Measurements from ENCODE around the gene DMD. TPM values are rescaled to one million over a fixed set of nuclear protein-coding genes. Genes with fewer than 3 reads are reported as not detected.
"Not testable (repeated sequence)": the region's sequence is repeated elsewhere in the genome, so short reads cannot be mapped to it uniquely, and the experiment has no call there.

Gene DMD
- polyA plus RNA-seq, 3 donors, result 8.0 to 13.2 (median 11.5) TPM

- WGBS, 3 donors, result 76 to 90% (median 78%) methylated on average over 3 of the region's 3 CpGs
- no peak overlapping the region for H3K27ac ChIP-seq (ENCODE audit: low read depth, low read length)
Observed at GRCh38 chrX:32048285-32048684, 1163.1 kb downstream of the DMD start.

- no peak overlapping the region for H3K27ac ChIP-seq (ENCODE audit: low read depth, low read length)
- WGBS, 3 donors, result 76 to 95% (median 91%) methylated on average over 4 of the region's 4 CpGs
Observed at GRCh38 chrX:32045149-32045548, 1166.2 kb downstream of the DMD start.

DNA sequence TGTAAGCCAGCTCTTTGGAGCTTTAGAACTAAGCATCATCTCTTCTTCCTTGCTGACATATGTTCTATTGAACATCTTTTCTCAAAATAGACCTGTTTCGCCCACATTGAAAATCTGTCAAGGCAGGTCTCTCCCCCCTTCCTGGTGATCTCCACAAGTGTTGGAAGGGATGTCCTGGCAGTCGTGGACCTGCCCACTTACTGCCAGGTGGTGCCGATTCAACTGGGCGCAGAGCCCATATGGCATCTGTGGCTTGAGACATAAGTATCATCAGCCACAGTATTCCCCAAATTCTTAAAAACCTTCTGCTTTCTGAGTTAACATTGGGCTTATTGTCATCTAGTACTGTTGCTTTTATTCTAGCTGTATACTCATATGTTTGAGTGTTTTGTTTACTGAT is 1170.2 kb downstream of the DMD start:
- H3K27ac ChIP-seq (ENCODE audit: low read depth, low read length), result no peak overlapping the region
- 67 to 95% (median 90%) methylated on average over 4 of the region's 4 CpGs for WGBS, 3 donors

- no peak overlapping the region for H3K27ac ChIP-seq (ENCODE audit: low read depth, low read length)
- WGBS, 3 donors, result 32 to 84% (median 82%) methylated on average over 3 of the region's 3 CpGs
Observed at GRCh38 chrX:32026772-32027171, 1184.6 kb downstream of the DMD start.

DNA sequence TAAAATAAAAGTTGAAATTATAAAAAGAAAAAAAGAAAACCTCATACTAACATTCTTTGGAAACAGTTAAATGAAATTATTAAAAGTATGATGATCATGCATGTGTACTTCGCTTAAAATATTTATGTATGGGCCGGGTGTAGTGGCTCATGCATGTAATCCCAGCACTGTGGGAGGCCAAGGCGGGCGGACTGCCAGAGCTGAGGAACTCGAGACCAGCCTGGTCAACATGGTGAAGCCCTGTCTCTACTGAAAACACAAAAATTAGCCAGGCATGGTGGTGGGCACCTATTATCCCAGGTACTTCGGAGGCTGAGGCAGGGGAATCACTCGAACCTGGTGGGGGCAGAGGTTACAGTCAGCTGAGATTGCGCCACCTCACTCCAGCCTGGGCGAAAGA is 1187.3 kb downstream of the DMD start:
- H3K27ac ChIP-seq (ENCODE audit: low read depth, low read length), result no peak overlapping the region
- 75 to 95% (median 90%) methylated on average over 7 to 9 of the region's 9 CpGs for WGBS, 3 donors

DNA sequence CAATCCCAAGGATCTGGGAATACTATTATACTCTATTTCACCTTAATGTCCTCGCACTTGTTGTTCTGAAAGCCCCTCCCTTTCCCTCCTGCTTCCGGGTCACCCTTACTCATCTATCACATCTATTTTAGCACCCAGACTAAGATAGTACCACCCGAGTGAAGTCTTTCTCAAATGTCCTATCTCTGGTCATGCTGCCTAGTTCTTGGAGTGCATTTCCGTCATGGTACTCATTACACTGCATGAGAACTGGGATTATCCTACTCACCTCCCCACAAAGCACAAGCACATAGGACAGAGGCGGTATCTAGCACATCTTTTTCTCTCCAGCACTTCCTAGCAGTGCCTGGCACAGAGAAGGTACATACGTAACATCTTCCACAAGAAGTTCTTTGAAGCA is 1195.2 kb downstream of the DMD start:
- WGBS, 3 donors, result 84 to 93% (median 91%) methylated on average over 6 of the region's 6 CpGs
- no peak overlapping the region for H3K27ac ChIP-seq (ENCODE audit: low read depth, low read length)

DNA sequence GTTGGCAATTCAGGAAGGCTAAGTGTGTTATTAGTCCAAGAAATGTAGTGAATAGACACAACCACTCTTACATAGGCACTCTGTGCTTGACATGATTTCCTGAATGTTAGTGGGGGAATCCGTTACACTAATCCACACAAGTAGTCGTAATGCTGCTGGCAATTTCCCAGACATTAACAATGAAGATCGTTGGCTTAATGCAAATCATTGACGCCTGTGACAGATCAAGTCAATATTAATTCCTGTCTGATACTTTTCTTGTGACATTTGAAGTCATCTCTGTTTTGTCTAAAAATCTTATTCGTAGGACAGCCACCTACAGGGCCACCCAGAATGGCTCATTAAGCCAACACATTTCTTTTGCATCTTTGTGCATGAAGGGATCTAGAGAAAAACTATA is 1200.4 kb downstream of the DMD start:
- WGBS, 3 donors, result 76 to 85% (median 82%) methylated on average over 5 of the region's 5 CpGs

GRCh38 chrX:32010212-32010611 is 1201.1 kb downstream of the DMD start:
- 49 to 83% (median 65%) methylated on average over 4 of the region's 4 CpGs for WGBS, 3 donors
- no peak overlapping the region for H3K27ac ChIP-seq (ENCODE audit: low read depth, low read length)

More for the DNA sequence above, 1200.4 kb downstream of the DMD start:
- no peak overlapping the region for H3K27ac ChIP-seq (ENCODE audit: low read depth, low read length)

DNA sequence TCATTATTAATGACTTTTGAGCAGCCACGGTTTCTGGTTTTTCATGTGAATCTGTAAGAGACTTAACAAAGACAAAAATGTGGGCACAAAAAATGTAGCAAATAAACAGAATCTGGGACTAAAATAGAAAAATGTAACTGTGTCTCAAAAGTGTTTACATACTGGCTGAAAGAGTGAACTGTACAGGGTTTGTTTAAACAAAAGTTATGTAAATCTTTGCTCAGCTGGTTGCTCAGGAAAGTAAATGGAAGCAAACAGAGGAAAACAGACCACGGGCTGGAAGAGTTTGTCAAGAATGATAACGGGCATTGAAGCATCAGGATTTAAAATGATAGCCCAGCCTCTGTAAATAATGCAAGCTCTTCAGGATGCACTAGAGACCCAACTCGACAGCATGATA is 1217.7 kb downstream of the DMD start:
- no peak overlapping the region for H3K27ac ChIP-seq (ENCODE audit: low read depth, low read length)
- 11 to 43% (median 37%) methylated on average over 4 of the region's 4 CpGs for WGBS, 3 donors

DNA sequence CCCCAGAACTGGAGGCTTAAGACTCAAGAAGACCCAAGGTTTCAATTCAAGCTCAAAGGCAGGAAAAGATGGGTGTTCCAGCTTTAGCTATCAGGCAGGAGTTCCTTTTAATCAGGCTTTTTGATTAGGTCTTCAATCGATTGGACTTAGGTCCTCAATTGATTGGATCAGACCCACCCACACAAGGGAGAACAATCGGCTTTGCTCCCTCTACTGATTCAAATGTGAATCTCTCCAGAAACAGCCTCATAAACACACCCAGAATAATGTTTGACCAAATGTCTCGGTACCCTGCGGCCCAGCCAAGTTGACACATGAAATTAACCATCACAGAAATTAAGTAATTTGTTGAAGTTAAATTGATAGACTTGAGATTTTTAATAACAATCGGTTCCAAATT is 1222.4 kb downstream of the DMD start:
- no peak overlapping the region for H3K27ac ChIP-seq (ENCODE audit: low read depth, low read length)
- 75 to 91% (median 86%) methylated on average over 5 of the region's 5 CpGs for WGBS, 3 donors

GRCh38 chrX:31981546-31982062 is 1229.7 kb downstream of the DMD start:
- WGBS, 3 donors, result 61 to 80% (median 73%) methylated on average over 7 of the region's 7 CpGs
- no peak overlapping the region for H3K27ac ChIP-seq (ENCODE audit: low read depth, low read length)

- WGBS, 3 donors, result 75 to 88% (median 81%) methylated on average over 5 of the region's 5 CpGs
- no peak overlapping the region for H3K27ac ChIP-seq (ENCODE audit: low read depth, low read length)
Observed at GRCh38 chrX:31969714-31970113, 1241.6 kb downstream of the DMD start.

DNA sequence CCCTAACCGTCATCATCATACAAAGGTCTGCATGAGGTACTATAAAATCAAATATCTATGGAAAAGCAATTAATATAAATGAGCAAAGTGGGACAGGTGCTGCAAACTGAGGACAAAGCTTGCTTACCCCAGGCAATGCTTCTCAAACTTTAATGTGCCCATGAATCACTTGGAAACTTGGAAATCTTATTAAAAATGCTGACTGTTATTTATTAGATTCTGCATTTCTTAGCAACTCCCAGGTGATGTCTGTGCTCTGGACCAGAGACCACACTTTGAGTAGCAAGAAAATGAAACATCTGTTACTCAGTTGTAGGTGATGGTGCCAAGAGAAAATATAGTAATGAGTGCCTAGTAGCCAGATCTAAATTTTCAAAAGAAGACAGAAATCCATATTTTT is 1249.1 kb downstream of the DMD start:
- no peak overlapping the region for H3K27ac ChIP-seq (ENCODE audit: low read depth, low read length)
- 61 to 84% (median 78%) methylated on average over 1 of the region's 1 CpG for WGBS, 3 donors

DNA sequence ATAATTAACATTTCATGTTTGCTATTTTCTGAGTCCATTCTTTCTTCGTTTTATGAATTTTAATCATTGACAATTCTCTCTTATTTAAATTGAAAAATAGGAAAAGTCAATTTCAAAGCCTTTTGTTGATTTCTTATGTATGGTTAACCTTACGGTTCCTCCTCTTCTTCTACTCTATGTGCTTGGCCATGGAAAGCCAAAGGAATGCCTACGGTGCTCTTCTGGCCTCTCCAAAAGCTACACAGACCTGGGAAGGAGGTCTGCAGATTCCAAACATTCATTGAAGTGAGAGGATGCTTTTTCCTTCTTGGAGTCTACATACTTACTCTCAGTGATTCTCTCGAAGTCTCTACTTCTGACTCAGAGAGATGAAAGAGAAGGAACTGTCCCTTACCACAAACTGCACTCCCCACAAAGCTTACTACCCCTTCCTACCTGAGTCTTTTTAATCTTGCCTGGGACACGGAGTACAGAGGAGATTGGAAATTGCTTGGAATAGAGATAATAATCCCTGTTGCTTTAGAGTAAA is 1276.4 kb downstream of the DMD start:
- WGBS, 3 donors, result 63 to 75% (median 74%) methylated on average over 5 of the region's 5 CpGs
- no peak overlapping the region for H3K27ac ChIP-seq (ENCODE audit: low read depth, low read length)

GRCh38 chrX:31934015-31934414 is 1277.3 kb downstream of the DMD start:
- H3K27ac ChIP-seq (ENCODE audit: low read depth, low read length), result no peak overlapping the region
- WGBS, 3 donors, result 72 to 92% (median 82%) methylated on average over 3 of the region's 3 CpGs

- no peak overlapping the region for H3K27ac ChIP-seq (ENCODE audit: low read depth, low read length)
- WGBS, 3 donors, result 65 to 93% (median 89%) methylated on average over 1 of the region's 1 CpG
Observed at GRCh38 chrX:31932769-31933168, 1278.6 kb downstream of the DMD start.

DNA sequence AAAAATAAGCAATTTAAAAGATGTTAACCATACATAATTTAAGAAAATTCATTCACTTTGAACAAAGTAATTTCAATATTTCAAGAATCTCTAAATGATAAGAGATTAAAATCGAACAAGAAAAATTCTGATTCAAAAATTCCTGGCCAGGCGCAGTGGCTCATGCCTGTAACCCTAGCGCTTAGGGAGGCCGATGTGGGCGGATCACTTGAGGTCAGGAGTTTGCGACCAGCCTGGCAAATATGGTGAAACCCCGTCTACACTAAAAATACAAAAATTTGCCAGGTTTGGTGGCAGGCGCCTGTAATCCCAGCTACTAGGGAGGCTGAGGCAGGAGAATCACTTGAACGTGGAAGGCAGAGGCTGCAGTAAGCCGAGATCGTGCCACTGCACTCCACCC is 1279.0 kb downstream of the DMD start:
- 86 to 97% (median 92%) methylated on average over 11 of the region's 11 CpGs for WGBS, 3 donors
- not testable (repeated sequence) for H3K27ac ChIP-seq (ENCODE audit: low read depth, low read length)

GRCh38 chrX:31931225-31931624 is 1280.1 kb downstream of the DMD start:
- no peak overlapping the region for H3K27ac ChIP-seq (ENCODE audit: low read depth, low read length)
- 31 to 48% (median 42%) methylated on average over 3 of the region's 3 CpGs for WGBS, 3 donors

GRCh38 chrX:31929366-31929765 is 1282.0 kb downstream of the DMD start:
- no peak overlapping the region for H3K27ac ChIP-seq (ENCODE audit: low read depth, low read length)
- 63 to 68% (median 64%) methylated on average over 5 of the region's 5 CpGs for WGBS, 3 donors

DNA sequence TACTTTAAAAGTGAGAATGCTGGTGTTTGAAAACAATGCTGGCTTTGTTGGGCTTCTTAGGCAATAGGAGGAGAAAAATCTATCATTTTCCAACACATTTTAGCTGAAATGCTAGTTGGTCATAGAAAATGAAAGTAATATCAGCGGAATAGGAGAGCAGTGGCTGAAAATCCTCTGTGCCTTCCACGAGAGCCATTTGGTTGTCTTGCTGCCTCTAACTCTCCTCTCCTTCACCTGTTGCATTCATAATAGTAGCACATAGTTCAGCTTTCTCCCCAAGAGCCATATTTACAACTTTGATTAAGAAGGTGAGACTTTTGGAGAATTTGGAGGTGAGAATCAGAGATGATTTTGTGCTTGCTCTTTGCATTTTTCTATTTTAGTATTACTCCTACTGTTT is 1290.1 kb downstream of the DMD start:
- 70 to 84% (median 82%) methylated on average over 2 of the region's 2 CpGs for WGBS, 3 donors

More for the DNA sequence above, 1290.1 kb downstream of the DMD start:
- no peak overlapping the region for H3K27ac ChIP-seq (ENCODE audit: low read depth, low read length)
